ENCODE measurements around the gene MRPS34. TPM values are rescaled to one million over a fixed set of nuclear protein-coding genes. Genes with fewer than 3 reads are reported as not detected.
A peak's percentile ranks its signal among the peaks of the same experiment; 100 is the strongest.

MRPS34 gene
- total RNA-seq, 4 donors from 2014 or later, result 44.4 to 72.8 (median 61.3) TPM

- Histone ChIP-seq H3K4me1 (peaks cover 0 to 64% (median 22%) of the 10 kb centered on the region in 3 donors), H3K4me3 (no peak overlapping the region), H3K27me3 (no peaks in the 10 kb centered on the region), H3K36me3 (peaks cover 0 to 64% of the 10 kb centered on the region in 2 donors), H3K27ac (no peak overlapping the region), H3K9me3 (no peaks in the 10 kb centered on the region)
- WGBS, 2 donors (ENCODE audit: low coverage in 1 of 2), result no CpG with 5 or more reads among the region's 28 CpGs
- no peak for TF ChIP-seq POLR2AphosphoS5 (IDR thresholded peaks at IDR 0.05)
- TF ChIP-seq CTCF (IDR thresholded peaks at IDR 0.05), result no peak
- TF ChIP-seq POLR2A (IDR thresholded peaks at IDR 0.05), result no peak
- TF ChIP-seq EP300 (IDR thresholded peaks at IDR 0.05), result no peak
- no peak for ATAC-seq
These were observed 3.1 kb upstream of the MRPS34 start for GRCh38 chr16:1775846-1776671.

- Histone ChIP-seq H3K27ac (peak overlapping the region in 3 of 4 donors; percentile 96 to 99 (median 98)), H3K36me3 (peaks cover 0 to 55% of the 10 kb centered on the region in 2 donors), H3K4me3 (no peak overlapping the region), H3K9me3 (no peaks in the 10 kb centered on the region), H3K27me3 (no peaks in the 10 kb centered on the region), H3K4me1 (peaks cover 0 to 63% (median 21%) of the 10 kb centered on the region in 3 donors)
- TF ChIP-seq EP300 (IDR thresholded peaks at IDR 0.05) (no peak), CTCF (IDR thresholded peaks at IDR 0.05) (no peak), POLR2AphosphoS5 (IDR thresholded peaks at IDR 0.05) (no peak), POLR2A (IDR thresholded peaks at IDR 0.05) (no peak)
- 80% methylated on average over 1 of the region's 30 CpGs; no CpG with 5 or more reads in 1 of the 2 donors for WGBS, 2 donors (ENCODE audit: low coverage in 1 of 2)
- no peak for ATAC-seq
These were observed 2.3 kb upstream of the MRPS34 start for GRCh38 chr16:1775006-1775845.

GRCh38 chr16:1774448-1774780 lies 1.5 kb upstream of the MRPS34 start:
- peak overlapping the region in 3 of 4 donors; percentile 96 to 99 (median 98) for H3K27ac ChIP-seq
- H3K36me3 ChIP-seq, result peaks cover 0 to 53% of the 10 kb centered on the region in 2 donors
- WGBS, 2 donors (ENCODE audit: low coverage in 1 of 2), result no CpG with 5 or more reads among the region's 7 CpGs
- peak overlapping the region in 1 of 2 donors; percentile 84 for H3K4me3 ChIP-seq
- ATAC-seq, result no peak
- TF ChIP-seq POLR2AphosphoS5 (IDR thresholded peaks at IDR 0.05) (no peak), CTCF (IDR thresholded peaks at IDR 0.05) (no peak), POLR2A (IDR thresholded peaks at IDR 0.05) (no peak), EP300 (IDR thresholded peaks at IDR 0.05) (no peak)
- H3K4me1 ChIP-seq, result peaks cover 0 to 63% (median 27%) of the 10 kb centered on the region in 3 donors
- H3K27me3 ChIP-seq, result no peaks in the 10 kb centered on the region
- H3K9me3 ChIP-seq, result no peaks in the 10 kb centered on the region

- WGBS, 2 donors (ENCODE audit: low coverage in 1 of 2), result no CpG with 5 or more reads among the region's 45 CpGs
- Histone ChIP-seq H3K27me3 (no peaks in the 10 kb centered on the region), H3K4me1 (peaks cover 0 to 63% (median 27%) of the 10 kb centered on the region in 3 donors), H3K27ac (peak overlapping the region; percentile 48 to 99 (median 97)), H3K36me3 (peaks cover 0 to 53% of the 10 kb centered on the region in 2 donors), H3K4me3 (peak overlapping the region; percentile 71 to 84), H3K9me3 (no peaks in the 10 kb centered on the region)
- no peak for TF ChIP-seq EP300 (IDR thresholded peaks at IDR 0.05)
- TF ChIP-seq CTCF (IDR thresholded peaks at IDR 0.05), result no peak
- TF ChIP-seq POLR2AphosphoS5 (IDR thresholded peaks at IDR 0.05), result no peak
- TF ChIP-seq POLR2A (IDR thresholded peaks at IDR 0.05), result no peak
- peak; percentile 0 for ATAC-seq
These were observed 941 bp upstream of the MRPS34 start for GRCh38 chr16:1773703-1774447.

Measured in gastroesophageal sphincter (tissue), 4 donors.